Endothelial cell of umbilical vein (primary cell): Measurements from ENCODE around the gene CWC25. TPM values are rescaled to one million over a fixed set of nuclear protein-coding genes. Genes with fewer than 3 reads are reported as not detected.

Experiments used
- BruUV-seq: library from RNA; stranded (reverse); fragments of 400-500 nt; replicated peaks from 2 replicates; lab custom pipeline; 2021; lab: Mats Ljungman, UMichigan
- CTCF ChIA-PET: fragments of 300-600, 350-600 bp; sonication (Branson Sonifier 250); formaldehyde crosslinking; loops from one replicate; lab custom pipeline; 2021; ENCODE audit warnings: antibody characterized with exemption, inconsistent platforms; lab: Charles Lee
- POLR2A ChIA-PET: fragments of 300-600, 350-600 bp; sonication (Branson Sonifier 250); formaldehyde crosslinking; loops from one replicate; lab custom pipeline; 2021; ENCODE audit warnings: antibody characterized with exemption, inconsistent platforms; lab: Charles Lee
- DNase-seq: peaks from one replicate; pipeline ENCODE4 v3.0.0-alpha.2; 2011; ENCODE audit warnings: low read depth, low spot score
- FAIRE-seq: peaks from 2 replicates; lab custom pipeline; 2011; peaks lifted over from hg19 to GRCh38; lab: Jason Lieb, UNC
- H2AFZ ChIP-seq: 2 replicates; pipeline ENCODE4 v1.6.0; 2012; ENCODE audit warnings: low read depth, low read length, control low read depth, inconsistent platforms
- H3K27ac ChIP-seq: 2 replicates; pipeline ENCODE4 v1.5.1; 2011; ENCODE audit warnings: low read depth, mild to moderate bottlenecking, control low read depth, low read length, moderate library complexity; ENCODE audit not compliant: insufficient read depth
- H3K27me3 ChIP-seq, 2 experiments: 2 replicates each; pipeline versions ENCODE4 v1.6.0 to v1.6.1; 2011; ENCODE audit warnings: low read length in 2 of 2, mixed read lengths in 1 of 2; ENCODE audit not compliant: control insufficient read depth in 2 of 2, insufficient read depth in 2 of 2
- H3K36me3 ChIP-seq, 2 experiments: 2 replicates in 1 of 2; 3 replicates in 1 of 2; pipeline ENCODE4 v1.5.1; 2011; ENCODE audit warnings: low read length in 2 of 2, mild to moderate bottlenecking in 1 of 2, moderate library complexity in 1 of 2; ENCODE audit not compliant: control insufficient read depth in 2 of 2, insufficient read depth in 2 of 2; ENCODE audit errors: extremely low read depth in 1 of 2
- H3K4me1 ChIP-seq: 3 replicates; pipeline ENCODE4 v1.5.1; 2011; ENCODE audit warnings: mild to moderate bottlenecking, low read length; ENCODE audit not compliant: control insufficient read depth, insufficient read depth; ENCODE audit errors: extremely low read depth
- H3K4me2 ChIP-seq: 2 replicates; pipeline ENCODE4 v1.6.1; 2011; ENCODE audit warnings: low read length, control low read depth, mixed read lengths; ENCODE audit not compliant: insufficient read depth
- H3K4me3 ChIP-seq, 3 experiments: fragments of 200-600 bp in 1 of 3; sonication (generic), shearing (Covaris generic) in 1 of 3; replicated peaks in 1 of 3; 2 replicates each; pipeline ENCODE4 v1.5.1; 2011 to 2016; ENCODE audit warnings: control low read depth in 3 of 3, low read length in 3 of 3, mild to moderate bottlenecking in 2 of 3, inconsistent platforms in 1 of 3, low read depth in 1 of 3, moderate library complexity in 1 of 3; ENCODE audit not compliant: insufficient read depth in 1 of 3
- H3K79me2 ChIP-seq: 2 replicates; pipeline ENCODE4 v1.6.0; 2012; ENCODE audit warnings: low read length, inconsistent platforms; ENCODE audit not compliant: control insufficient read depth, insufficient read depth
- H3K9ac ChIP-seq: replicated peaks from 2 replicates; pipeline ENCODE3; 2011; ENCODE audit warnings: low read length, control low read depth; ENCODE audit not compliant: insufficient read depth; ENCODE audit errors: extremely low read depth
- H3K9me1 ChIP-seq: replicated peaks from 3 replicates; pipeline ENCODE4 v1.6.0; 2011; ENCODE audit warnings: mild to moderate bottlenecking, low read length; ENCODE audit not compliant: control insufficient read depth, insufficient read depth; ENCODE audit errors: extremely low read depth
- H3K9me3 ChIP-seq: replicated peaks from 2 replicates; pipeline ENCODE4 v1.5.1; 2012; ENCODE audit warnings: low read length, inconsistent platforms; ENCODE audit not compliant: control insufficient read depth, insufficient read depth
- H4K20me1 ChIP-seq: replicated peaks from 2 replicates; pipeline ENCODE3; 2011; ENCODE audit warnings: mild to moderate bottlenecking, low read length; ENCODE audit not compliant: control insufficient read depth, insufficient read depth; ENCODE audit errors: extremely low read depth
- CTCF ChIP-seq, 2 donors: IDR thresholded peaks; 1 replicate in 1 of 2; 2 replicates in 1 of 2; pipeline ENCODE4 v1.5.1; 2011; ENCODE audit warnings: low read length in 2 of 2, mild to moderate bottlenecking in 2 of 2, moderate library complexity in 2 of 2, control low read depth in 1 of 2, inconsistent platforms in 1 of 2, low read depth in 1 of 2; ENCODE audit not compliant: insufficient read depth in 1 of 2; ENCODE audit errors: extremely low read depth in 1 of 2
- EZH2 ChIP-seq: IDR thresholded peaks from 2 replicates; pipeline ENCODE4 v1.6.1; 2012; ENCODE audit warnings: borderline replicate concordance, low read depth, mild to moderate bottlenecking, moderate library complexity, low read length, inconsistent platforms; ENCODE audit not compliant: severe bottlenecking
- FOS ChIP-seq: IDR thresholded peaks from 2 replicates; pipeline ENCODE4 v1.6.1; 2011; ENCODE audit warnings: mild to moderate bottlenecking, low read length, moderate library complexity, borderline replicate concordance; ENCODE audit not compliant: insufficient read depth
- GATA2 ChIP-seq: IDR thresholded peaks from 2 replicates; pipeline ENCODE4 v1.7.0; 2011; ENCODE audit warnings: low read depth, mild to moderate bottlenecking, moderate library complexity, mixed read lengths, low read length; ENCODE audit not compliant: insufficient read length, insufficient read depth
- JUN ChIP-seq: IDR thresholded peaks from 2 replicates; pipeline ENCODE4 v1.6.1; 2011; ENCODE audit warnings: borderline replicate concordance, low read depth; ENCODE audit not compliant: insufficient read length, insufficient read depth
- MAX ChIP-seq: IDR thresholded peaks from 2 replicates; pipeline ENCODE4 v1.6.1; 2011; ENCODE audit not compliant: insufficient read depth, insufficient read length
- POLR2A ChIP-seq: IDR thresholded peaks from 2 replicates; pipeline ENCODE4 v1.6.1; 2012; ENCODE audit warnings: low read depth, mild to moderate bottlenecking, control low read depth, low read length
- POLR2AphosphoS5 ChIP-seq: IDR thresholded peaks from 2 replicates; pipeline ENCODE4 v1.6.1; 2012; ENCODE audit warnings: low read depth, mild to moderate bottlenecking, control low read depth, low read length, moderate library complexity; ENCODE audit not compliant: insufficient read depth
- dilution Hi-C: fragments of 300-500 bp; cut with MboI; formaldehyde crosslinking; loops from one replicate; pipeline ENCODE4 v1.15.0; 2019; ENCODE audit warnings: low sequenced_read_pairs; ENCODE audit not compliant: extremely low pct_ligation_motif_present
- intact Hi-C: fragments of 100-400 bp; cut with micrococcal nuclease; formaldehyde crosslinking; loops from one replicate; pipeline ENCODE4 v1.10.0; 2022
- polyA plus RNA-seq, 4 experiments: library from polyadenylated mRNA; depleted of rRNA in 3 of 4; stranded (reverse) in 3 of 4; unstranded in 1 of 4; fragments of >200 nt; gene quantifications; 2 replicates each; pipeline versions ENCODE4 v1.2.1 to v1.2.3, GENCODE V29; 2011 to 2012; ENCODE audit warnings: missing spikeins in 1 of 4
- total RNA-seq: library from RNA; stranded (reverse); gene quantifications from 2 replicates; pipeline ENCODE4 v1.2.3, GENCODE V29; 2021

Gene CWC25
- total and polyA plus RNA-seq, 2 donors (not counting 3 experiments of a cell fraction or from before 2014, with no cell fraction given), result 13.8 to 20.0 TPM

GRCh38 chr17:38798614-38799500 lies 26.3 kb downstream of the CWC25 start:
- Histone ChIP-seq H3K9me3 (no peaks in the 10 kb centered on the region), H4K20me1 (no peaks in the 10 kb centered on the region), H3K4me2 (peak overlapping the region; percentile 88), H3K4me3 (peak overlapping the region; percentile 51 to 94 (median 70)), H3K27me3 (no peaks in the 10 kb centered on the region), H3K4me1 (peaks cover 17% of the 10 kb centered on the region), H3K9ac (peak overlapping the region; percentile 66), H3K79me2 (peaks cover 43% of the 10 kb centered on the region), H2AFZ (peak overlapping the region; percentile 22), H3K27ac (no peak overlapping the region), H3K9me1 (no peaks in the 10 kb centered on the region), H3K36me3 (peaks cover 11 to 12% of the 10 kb centered on the region in 2 experiments)
- POLR2A ChIA-PET, result no interaction called here
- dilution Hi-C loops, result no loop called here
- TF ChIP-seq GATA2, result no peak
- TF ChIP-seq POLR2A, result peak; percentile 73
- no peak for TF ChIP-seq FOS
- TF ChIP-seq EZH2, result no peak
- TF ChIP-seq POLR2AphosphoS5, result peak; percentile 68
- TF ChIP-seq CTCF (IDR thresholded peaks at IDR 0.05; ENCODE audit: extremely low read depth in 1 of 2, insufficient read depth in 1 of 2, low read depth in 1 of 2, low read length in 2 of 2), result peak in 1 of 2 donors; percentile 11
- peak; percentile 20 for TF ChIP-seq MAX
- no peak for TF ChIP-seq JUN
- peak; percentile 67 for DNase-seq
- intact Hi-C loops, result loop anchor here (1.0 to 2.0 kb wide), 3 partner anchors 9 to 70 kb away; no protein-coding TSS in a partner anchor
- no peak for FAIRE-seq
- CTCF ChIA-PET, result interaction anchor here (0.9 to 1.0 kb wide), 2 partner anchors 37 to 354 kb away, joined by 3 read pairs; no protein-coding TSS in a partner anchor
- no TSS peak for BruUV-seq
